HG02840 (cell line): Measurements from ENCODE around the gene CCDC18.
"Not testable (repeated sequence)": the region's sequence is repeated elsewhere in the genome, so short reads cannot be mapped to it uniquely, and the experiment has no call there.

Experiments
- ATAC-seq: cut with Tn5 transposase; IDR thresholded peaks from one replicate; pipeline ENCODE4 v1.9.1; 2021; ENCODE audit warnings: mild to moderate bottlenecking, moderate library complexity, moderate number of reproducible peaks; ENCODE audit not compliant: unreplicated experiment, low FRiP score

Gene CCDC18

GRCh38 chr1:93170141-93170678 lies 10.3 kb upstream of the CCDC18 start:
- ATAC-seq: not testable (repeated sequence)

GRCh38 chr1:93171549-93172034 lies 8.9 kb upstream of the CCDC18 start:
- ATAC-seq: no peak

DNA sequence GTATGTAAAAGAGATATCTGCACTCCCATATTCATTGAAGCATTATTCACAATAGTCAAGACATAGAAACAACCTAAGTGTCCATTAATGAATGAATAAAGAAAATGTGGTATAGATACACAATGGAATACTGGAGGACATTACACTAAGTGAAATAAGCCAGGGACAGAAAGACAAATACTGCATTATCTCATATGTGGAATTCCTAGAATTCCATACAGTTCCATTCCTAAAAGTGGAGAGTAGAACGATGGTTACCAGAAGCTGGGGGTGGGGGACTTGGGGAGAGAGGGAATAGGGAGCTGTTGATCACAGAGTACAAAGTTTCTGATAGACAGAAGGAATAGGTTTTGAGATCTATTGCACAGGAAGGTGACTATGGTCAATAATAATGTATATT lies 7.7 kb upstream of the CCDC18 start:
- no peak for ATAC-seq

DNA sequence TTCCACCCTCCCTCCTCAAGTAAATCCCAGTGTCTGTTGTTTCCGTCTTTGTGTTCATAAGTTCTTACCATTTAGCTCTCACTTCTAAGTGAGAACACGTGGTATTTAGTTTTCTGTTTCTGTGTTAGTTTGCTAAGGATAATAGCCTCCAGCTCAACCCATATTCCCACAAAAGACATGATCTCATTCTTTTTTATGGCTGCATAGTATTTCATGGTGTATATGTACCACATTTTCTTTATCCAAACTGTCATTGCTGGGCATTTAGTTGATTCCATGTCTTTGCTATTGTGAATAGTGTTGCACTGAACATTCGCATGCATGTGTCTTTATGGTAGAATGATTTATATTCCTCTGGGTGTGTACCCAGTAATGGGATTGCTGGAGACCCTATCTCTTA lies 5.9 kb upstream of the CCDC18 start:
- ATAC-seq: not testable (repeated sequence)

DNA sequence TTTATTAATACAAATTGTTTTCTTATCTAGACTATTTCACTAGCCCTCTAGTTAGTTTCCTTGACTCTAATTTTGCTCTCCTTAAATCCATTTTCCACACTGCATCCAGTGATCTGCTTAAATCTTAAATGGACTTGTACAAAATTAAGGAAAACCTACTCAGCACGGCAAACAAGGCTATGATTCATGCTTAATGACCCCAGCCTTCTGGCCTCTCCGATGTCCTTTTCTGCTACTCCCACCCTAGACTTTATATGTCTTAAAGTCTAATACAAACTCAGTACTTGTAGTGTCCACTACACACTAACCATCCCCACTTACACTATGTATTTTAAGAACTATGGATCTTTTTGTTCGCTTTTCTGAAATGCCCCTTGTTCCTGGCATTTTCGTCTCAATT lies 2.5 kb upstream of the CCDC18 start:
- no peak for ATAC-seq

DNA sequence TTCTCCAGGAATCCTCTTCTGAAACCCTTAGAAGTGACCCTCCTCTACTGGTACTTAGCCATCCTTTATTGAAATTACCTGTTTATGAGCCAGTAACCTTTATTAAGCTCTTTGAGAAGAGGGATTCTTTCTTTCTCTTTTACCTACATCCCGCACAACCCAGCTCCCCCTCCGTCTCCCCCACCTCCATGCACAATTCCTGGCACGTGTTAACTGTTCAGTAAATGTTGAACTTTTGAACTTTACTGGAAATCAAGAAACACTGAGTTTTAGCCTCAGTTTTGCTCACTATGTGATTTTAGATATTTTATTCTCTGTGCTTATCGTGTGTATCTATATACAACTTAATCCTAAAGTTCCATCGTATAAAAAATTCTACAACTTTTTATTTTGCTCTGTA lies 2.1 kb upstream of the CCDC18 start:
- ATAC-seq: no peak

DNA sequence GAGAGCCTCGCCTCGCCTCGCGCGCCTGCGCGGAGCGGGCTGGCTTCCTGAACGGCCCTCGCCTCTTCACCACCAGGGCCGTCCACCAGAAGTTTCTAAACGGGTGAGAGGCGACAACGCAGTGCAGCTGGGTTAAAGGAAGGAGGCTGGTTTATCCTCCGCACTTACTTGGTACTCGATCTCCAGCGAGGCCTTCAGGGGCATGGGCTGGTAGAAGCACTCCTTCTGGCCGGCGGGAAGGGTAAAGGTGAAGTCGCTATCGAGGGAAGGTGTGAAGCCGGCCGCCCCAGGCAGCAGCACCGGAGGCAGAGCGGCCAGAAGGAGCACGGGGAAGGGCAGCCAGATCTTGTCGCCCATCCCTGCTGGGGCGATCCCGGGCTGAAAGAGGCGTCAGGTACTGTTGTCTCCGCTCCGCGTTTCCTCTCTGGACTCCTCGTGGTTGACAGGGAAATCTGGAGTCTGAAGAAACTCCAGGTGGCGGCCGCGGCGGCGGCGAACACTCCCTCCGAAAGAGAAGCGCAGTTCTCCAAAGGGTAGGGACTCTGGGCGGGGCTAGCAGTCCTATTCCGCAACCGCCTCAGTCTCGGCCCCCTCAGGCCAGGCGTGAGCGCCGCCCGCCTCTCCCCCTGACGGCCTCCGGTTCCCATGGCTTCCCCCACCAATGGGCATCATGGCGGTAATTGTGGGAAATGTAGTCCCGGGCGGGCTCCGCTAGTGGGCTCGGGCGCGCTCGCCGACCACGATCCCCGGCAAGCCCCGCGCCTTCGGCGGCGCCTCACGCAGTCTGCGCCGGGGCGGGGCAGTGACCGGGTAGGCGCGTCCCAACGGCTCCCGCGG lies 420 bp upstream of the CCDC18 start, which contains the start of gene TMED5:
Gene TMED5, minus strand, starts transcription at position 528 of the 837 bp plus-strand sequence. Its CDS starts 171 bp downstream, at position 357.
- peak; percentile 86 for ATAC-seq

GRCh38 chr1:93186667-93187066 lies 6.1 kb downstream of the CCDC18 start:
- no peak for ATAC-seq

DNA sequence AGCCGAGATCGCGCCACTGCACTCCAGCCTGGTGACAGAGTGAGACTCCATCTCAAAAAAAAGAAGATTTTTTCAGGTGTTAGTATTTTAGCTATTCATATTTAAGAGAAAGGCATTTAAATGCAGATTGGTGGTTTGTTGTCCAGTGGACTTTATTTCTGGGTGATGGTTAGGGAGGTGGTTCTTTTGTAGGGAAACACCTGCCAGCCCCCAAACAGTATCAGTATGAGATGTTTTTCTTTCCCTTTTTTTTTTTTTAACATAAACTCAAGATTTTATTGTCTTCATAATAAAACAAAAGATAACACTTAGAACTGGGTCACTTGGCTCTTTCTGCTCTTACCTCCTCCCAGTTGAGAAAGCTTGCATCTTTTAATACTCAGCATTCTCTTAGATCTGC lies 9.9 kb downstream of the CCDC18 start:
- no peak for ATAC-seq

DNA sequence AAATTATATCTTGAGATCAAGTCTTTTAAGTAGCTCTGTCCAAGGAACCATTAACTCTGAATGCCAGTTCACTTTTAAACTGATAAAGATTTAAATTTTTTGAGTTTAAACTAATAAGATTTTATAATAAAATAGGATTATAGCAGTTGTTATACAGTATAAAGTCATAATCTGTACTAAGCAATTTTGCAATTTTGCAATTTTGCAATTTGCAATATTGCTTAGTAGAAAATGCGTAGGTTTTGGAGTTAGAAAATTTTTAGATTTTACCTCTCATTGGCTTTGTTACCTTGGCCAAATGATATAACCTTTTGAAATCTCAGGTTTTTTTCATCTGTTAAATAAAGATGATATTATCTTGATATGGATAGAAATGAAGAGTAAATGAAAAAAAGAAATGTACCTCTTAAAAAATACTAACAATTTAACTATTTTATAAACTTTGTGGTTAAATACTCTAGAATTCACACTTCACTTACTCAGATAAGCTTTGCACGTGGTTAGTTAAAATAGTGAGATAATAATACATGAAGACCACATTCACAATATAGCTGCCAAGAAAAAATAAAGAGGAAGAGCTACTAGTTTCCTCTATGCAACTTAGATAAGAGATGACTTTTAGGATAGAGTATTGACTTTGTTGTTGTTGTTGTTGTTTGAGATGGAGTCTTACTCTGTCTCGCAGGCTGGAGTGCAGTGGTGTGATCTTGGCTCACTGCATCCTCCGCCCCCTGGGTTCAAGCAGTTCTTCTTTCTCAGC lies 13.9 kb downstream of the CCDC18 start:
- ATAC-seq: no peak

GRCh38 chr1:93196591-93196990 lies 16.1 kb downstream of the CCDC18 start:
- ATAC-seq: no peak

- no peak for ATAC-seq
Measured at GRCh38 chr1:93199150-93199549, 18.6 kb downstream of the CCDC18 start.

- ATAC-seq: no peak
Measured at GRCh38 chr1:93200086-93200620, 19.6 kb downstream of the CCDC18 start.

DNA sequence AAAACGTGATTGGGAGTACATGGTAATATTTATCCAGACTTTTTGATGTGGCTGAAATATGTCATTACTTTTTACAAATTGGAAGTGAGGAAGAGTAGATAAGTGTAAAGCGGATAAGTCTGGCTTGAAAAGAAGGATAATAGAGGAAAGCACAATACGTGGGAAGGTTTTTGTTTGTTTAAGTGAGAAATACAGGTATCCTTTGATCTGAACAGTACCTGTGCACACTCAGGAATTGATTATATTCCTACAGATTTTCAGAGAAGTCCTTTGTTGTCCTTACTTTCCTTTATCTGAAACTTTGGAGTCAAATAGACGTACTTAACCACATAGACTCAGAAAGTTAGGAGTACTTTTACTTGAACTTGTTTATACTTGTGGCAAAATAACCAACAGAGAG lies 20.2 kb downstream of the CCDC18 start:
- ATAC-seq: no peak

DNA sequence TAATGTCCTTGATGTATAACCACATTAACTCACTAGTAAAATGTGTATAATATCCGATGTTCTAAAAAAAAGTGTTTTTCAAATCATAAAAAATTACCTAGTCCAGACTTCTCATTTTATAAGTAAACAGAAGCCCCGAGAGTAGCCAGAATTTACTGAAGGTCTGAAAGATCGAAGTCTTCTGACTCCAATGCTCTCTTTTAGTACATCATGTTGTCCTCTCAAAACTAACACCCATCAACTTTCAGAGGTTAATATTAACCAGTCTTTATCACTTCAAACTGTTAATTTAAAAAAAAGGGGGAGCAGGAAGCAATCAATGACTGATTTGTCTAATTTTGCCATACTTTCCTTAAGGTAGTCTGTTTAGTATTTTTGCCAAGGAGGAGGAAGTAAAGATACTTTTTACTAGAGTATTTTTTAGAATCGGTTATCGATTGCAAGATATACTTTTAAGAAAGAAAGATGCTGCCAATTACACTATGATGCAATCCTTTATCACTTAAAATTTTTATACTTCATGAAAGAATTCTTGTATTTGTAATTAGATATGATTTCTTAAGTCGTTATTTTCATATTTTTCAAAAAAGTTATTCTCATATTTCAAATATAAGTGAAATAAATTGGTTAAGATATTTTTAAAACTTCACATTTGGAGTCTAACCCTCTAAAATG lies 25.5 kb downstream of the CCDC18 start:
- no peak for ATAC-seq

GRCh38 chr1:93206567-93206954 lies 26.0 kb downstream of the CCDC18 start:
- ATAC-seq: no peak

DNA sequence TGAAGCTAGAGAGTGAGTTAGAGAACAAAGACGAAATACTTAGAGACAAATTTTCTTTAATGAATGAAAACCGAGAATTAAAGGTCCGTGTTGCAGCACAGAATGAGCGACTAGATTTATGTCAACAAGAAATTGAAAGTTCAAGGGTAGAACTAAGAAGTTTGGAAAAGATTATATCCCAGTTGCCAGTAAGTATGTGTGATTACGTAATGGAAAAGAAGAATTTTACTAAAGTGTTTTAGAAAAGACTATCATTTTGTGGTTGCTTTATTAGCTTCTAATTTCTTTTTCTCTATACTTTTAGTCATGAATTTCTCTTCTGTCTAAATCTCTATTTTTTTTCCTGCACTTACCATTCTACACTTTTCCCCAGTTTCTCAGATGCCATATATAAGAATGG lies 26.7 kb downstream of the CCDC18 start:
- ATAC-seq: no peak

DNA sequence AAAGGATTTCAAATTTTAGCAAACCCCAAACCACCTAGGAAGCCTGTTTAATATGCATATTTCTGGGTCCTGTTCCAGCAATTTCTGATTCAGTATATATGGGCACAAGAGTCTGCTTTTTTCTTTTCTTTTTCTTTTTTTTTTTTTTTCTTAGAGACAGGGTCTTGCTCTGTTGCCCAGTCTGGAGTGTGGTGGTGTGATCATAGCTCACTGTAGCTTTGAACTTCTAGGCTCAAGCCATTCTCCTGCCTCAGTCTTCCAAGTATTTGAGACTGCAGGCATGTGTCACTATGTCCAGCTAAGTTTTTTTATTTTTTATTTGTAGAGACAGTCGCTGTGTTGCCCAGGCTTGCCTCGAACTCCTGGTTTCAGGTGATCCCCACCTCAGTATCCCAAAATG lies 34.8 kb downstream of the CCDC18 start:
- ATAC-seq: no peak

- ATAC-seq: no peak
Measured at GRCh38 chr1:93219443-93219842, 38.9 kb downstream of the CCDC18 start.

- not testable (repeated sequence) for ATAC-seq
Measured at GRCh38 chr1:93220716-93221115, 40.2 kb downstream of the CCDC18 start.
